NT2/D1 (cell line): ENCODE data around the gene HHIP.

Experiments used
- DNase-seq: peaks from one replicate; pipeline ENCODE4 v3.0.0-alpha.2; 2011; ENCODE audit warnings: low read depth, low spot score
- H3K27me3 ChIP-seq: 2 replicates; pipeline ENCODE4 v1.6.0; 2011; ENCODE audit warnings: mild to moderate bottlenecking; ENCODE audit not compliant: insufficient read length, insufficient read depth
- H3K36me3 ChIP-seq: 2 replicates; pipeline ENCODE4 v1.6.1; 2011; ENCODE audit warnings: mild to moderate bottlenecking, low read length, mixed read lengths; ENCODE audit not compliant: insufficient read depth, insufficient read length
- H3K4me1 ChIP-seq: 2 replicates; pipeline ENCODE4 v1.5.1; 2011; ENCODE audit not compliant: insufficient read depth, insufficient read length
- H3K4me3 ChIP-seq: 2 replicates; pipeline ENCODE4 v1.5.1; 2011; ENCODE audit warnings: low read depth; ENCODE audit not compliant: insufficient read length
- H3K9ac ChIP-seq: 2 replicates; pipeline ENCODE4 v1.6.0; 2011; ENCODE audit warnings: low read depth; ENCODE audit not compliant: insufficient read length
- H3K9me3 ChIP-seq: 2 replicates; pipeline ENCODE4 v1.5.1; 2011; ENCODE audit warnings: mild to moderate bottlenecking, low read length; ENCODE audit not compliant: insufficient read depth
- SUZ12 ChIP-seq: IDR thresholded peaks from 2 replicates; pipeline ENCODE4 v1.6.1; 2011; ENCODE audit not compliant: insufficient read length, insufficient read depth; ENCODE audit errors: extremely low read depth
- YY1 ChIP-seq: IDR thresholded peaks from 2 replicates; pipeline ENCODE4 v1.6.1; 2011; ENCODE audit not compliant: insufficient read length, insufficient read depth
- ZNF274 ChIP-seq: IDR thresholded peaks from 2 replicates; pipeline ENCODE4 v1.6.1; 2011; ENCODE audit warnings: mild to moderate bottlenecking, low read depth, low read length

HHIP gene, protein sequence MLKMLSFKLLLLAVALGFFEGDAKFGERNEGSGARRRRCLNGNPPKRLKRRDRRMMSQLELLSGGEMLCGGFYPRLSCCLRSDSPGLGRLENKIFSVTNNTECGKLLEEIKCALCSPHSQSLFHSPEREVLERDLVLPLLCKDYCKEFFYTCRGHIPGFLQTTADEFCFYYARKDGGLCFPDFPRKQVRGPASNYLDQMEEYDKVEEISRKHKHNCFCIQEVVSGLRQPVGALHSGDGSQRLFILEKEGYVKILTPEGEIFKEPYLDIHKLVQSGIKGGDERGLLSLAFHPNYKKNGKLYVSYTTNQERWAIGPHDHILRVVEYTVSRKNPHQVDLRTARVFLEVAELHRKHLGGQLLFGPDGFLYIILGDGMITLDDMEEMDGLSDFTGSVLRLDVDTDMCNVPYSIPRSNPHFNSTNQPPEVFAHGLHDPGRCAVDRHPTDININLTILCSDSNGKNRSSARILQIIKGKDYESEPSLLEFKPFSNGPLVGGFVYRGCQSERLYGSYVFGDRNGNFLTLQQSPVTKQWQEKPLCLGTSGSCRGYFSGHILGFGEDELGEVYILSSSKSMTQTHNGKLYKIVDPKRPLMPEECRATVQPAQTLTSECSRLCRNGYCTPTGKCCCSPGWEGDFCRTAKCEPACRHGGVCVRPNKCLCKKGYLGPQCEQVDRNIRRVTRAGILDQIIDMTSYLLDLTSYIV

DNA sequence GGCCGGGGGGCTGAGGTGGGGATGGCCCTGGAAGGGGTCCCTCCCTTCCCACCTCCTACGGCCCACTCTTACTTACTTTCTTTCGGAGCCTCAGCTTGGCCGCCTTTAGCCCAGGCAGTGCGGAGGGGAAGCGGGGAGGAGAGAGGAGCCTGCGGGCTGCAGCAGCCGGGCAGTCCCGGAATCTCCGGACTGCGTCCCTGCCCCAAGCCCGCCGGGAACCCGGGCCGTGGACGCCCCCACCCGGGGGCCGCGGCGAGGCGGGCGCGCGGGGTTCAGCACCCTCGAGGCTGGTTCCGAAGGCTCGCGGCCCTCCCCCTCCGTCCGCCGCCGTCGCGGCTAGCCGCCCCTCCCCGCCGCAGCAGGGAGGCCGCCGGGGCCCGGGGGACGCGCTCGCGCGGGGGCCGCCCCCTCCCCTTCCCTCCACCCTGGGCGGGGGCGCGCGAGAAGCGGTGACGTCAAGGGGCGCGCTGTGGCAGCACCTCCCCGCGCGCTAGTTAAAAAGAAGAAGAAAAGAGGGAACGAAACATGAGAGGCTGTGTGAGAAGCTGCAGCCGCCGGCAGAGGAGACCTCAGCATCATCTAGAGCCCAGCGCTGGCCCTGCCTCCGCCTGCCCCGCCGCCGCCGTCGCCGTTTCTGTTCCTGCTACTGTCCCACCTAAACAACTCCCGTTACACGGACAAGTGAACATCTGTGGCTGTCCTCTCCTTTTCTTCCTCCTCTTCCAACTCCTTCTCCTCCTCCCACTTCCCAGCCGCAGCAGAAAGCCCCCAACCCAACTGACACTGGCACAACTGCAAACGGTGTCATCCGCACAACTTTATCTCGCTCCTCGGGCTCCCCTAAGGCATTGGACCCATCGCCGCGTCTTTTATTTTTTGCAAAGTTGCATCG is at the start of gene HHIP:
HHIP (plus strand) TSS at position 526 of the 892 bp plus-strand sequence. CDS start 520 bp downstream, outside the sequence.
- H3K36me3 ChIP-seq, result no peaks in the 10 kb centered on the region
- no peak for TF ChIP-seq SUZ12
- no peak for TF ChIP-seq ZNF274
- no peak for TF ChIP-seq YY1
- H3K4me3 ChIP-seq, result peak within 1 kb of the TSS; percentile 54
- H3K9me3 ChIP-seq, result no peaks in the 10 kb centered on the region
- no peak for DNase-seq
- no peaks in the 10 kb centered on the region for H3K4me1 ChIP-seq
- H3K27me3 ChIP-seq, result peaks cover 42% of the 10 kb centered on the region
- H3K9ac ChIP-seq, result peak within 1 kb of the TSS; percentile 42

DNA sequence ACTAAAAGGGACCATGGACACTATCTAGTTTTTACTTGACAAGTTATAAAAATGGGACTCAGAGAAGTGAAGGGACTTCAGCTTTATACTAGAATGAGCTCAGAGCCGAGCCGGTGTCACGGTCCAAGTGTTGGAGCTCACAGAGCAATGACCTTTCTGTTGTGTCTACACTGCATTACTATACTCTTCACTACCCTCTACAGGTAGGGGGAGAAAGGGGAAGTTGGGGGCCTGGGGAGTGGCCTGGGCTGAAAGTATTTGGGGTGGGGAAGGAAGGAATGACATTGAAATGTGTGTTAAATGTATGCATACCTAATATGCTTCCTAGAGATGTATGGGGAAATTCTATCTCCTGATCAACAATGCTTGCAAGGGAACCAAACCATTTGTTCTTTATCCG is 48.8 kb upstream of the HHIP start:
- DNase-seq, result no peak
- no peaks in the 10 kb centered on the region for H3K4me1 ChIP-seq
- no peak for TF ChIP-seq YY1
- TF ChIP-seq SUZ12, result no peak
- TF ChIP-seq ZNF274, result no peak

DNA sequence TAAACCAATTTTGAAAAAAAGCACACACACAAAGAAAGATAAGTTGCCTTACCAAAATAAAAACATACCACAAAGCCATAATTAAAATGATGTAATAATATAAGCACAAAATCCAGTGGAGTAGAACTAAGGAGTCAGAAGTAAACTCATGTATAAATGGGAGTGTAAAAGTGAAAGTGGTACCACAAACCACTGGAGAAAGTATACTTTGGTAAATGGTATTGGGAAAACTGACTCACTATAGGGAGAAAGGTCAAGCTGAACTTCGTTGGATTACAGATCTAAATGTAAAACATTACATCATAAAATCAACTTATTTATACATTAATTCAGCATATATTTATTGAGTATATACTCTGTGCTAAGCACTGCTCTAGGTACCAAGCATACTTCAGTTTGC is 46.3 kb upstream of the HHIP start:
- no peak for TF ChIP-seq SUZ12
- no peak for TF ChIP-seq YY1
- no peak for TF ChIP-seq ZNF274
- Histone ChIP-seq H3K36me3 (no peaks in the 10 kb centered on the region), H3K9ac (no peak overlapping the region), H3K4me3 (no peak overlapping the region), H3K4me1 (no peaks in the 10 kb centered on the region), H3K9me3 (no peaks in the 10 kb centered on the region), H3K27me3 (no peaks in the 10 kb centered on the region)
- no peak for DNase-seq

More for the DNA sequence above, 48.8 kb upstream of the HHIP start:
- Histone ChIP-seq H3K27me3 (no peaks in the 10 kb centered on the region), H3K4me3 (no peak overlapping the region), H3K9ac (no peak overlapping the region), H3K36me3 (no peaks in the 10 kb centered on the region), H3K9me3 (no peaks in the 10 kb centered on the region)

DNA sequence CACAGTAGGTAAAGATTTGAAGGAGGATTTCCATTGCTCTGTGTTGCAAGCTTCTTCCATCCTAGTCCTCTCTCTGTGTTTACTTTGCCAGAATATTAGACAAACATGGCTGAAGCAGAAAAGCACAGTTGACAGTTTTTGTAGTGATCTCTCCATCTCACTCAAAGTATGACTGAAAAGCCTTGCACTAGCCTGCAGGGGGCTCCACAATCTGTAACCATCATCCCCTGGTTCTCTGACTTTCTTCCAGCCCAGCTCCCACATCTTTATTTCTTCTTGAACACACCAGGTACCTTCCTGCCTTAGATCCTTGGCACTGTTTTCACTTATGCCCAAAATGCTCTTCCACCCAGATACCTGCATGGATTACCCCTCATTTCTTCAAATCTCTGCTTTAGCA is 34.1 kb upstream of the HHIP start:
- H3K9ac ChIP-seq, result no peak overlapping the region
- DNase-seq, result peak; percentile 8

DNA sequence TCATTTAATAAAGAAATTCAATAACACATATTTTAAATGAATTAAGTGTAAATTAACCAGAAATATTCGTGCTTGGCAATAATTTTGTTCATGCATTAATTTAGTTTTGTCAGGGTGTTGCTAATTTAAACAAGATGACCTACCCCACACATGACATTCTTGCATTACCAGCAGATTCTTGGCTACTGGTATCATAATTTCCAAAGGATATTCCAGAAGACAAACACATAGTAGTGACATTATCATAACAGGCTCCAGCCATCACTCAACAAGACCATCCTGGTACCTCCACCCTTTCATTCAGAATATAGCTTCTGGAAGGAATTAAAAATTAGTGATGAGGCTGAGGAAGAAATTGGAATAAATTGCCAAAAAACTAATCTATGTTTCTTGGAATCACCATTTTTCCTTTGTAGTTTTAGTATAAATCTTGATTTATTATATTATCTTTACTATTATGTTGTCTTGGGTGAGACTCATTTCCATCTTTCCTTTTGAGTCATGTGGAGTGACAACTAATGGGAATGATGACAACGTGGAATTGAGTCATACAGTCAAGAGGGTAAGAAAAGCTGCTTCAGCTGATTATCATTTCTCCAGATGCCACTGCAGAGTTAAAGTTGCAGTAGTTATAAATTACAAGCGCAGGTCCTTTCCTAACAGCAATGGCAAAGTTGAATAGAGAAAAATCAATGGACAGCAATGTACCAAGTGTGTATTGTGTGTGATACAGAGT is 30.9 kb upstream of the HHIP start:
- H3K4me3 ChIP-seq, result no peak overlapping the region
- H3K9me3 ChIP-seq, result no peaks in the 10 kb centered on the region
- H3K9ac ChIP-seq, result no peak overlapping the region
- TF ChIP-seq ZNF274 (no peak), YY1 (no peak), SUZ12 (no peak)
- no peaks in the 10 kb centered on the region for H3K4me1 ChIP-seq
- H3K27me3 ChIP-seq, result no peaks in the 10 kb centered on the region
- no peaks in the 10 kb centered on the region for H3K36me3 ChIP-seq
- DNase-seq, result no peak

More for the DNA sequence above, 34.1 kb upstream of the HHIP start:
- TF ChIP-seq ZNF274, result no peak
- TF ChIP-seq YY1, result no peak
- no peak for TF ChIP-seq SUZ12
- Histone ChIP-seq H3K9me3 (no peaks in the 10 kb centered on the region), H3K36me3 (no peaks in the 10 kb centered on the region), H3K4me1 (no peaks in the 10 kb centered on the region), H3K4me3 (no peak overlapping the region), H3K27me3 (no peaks in the 10 kb centered on the region)

DNA sequence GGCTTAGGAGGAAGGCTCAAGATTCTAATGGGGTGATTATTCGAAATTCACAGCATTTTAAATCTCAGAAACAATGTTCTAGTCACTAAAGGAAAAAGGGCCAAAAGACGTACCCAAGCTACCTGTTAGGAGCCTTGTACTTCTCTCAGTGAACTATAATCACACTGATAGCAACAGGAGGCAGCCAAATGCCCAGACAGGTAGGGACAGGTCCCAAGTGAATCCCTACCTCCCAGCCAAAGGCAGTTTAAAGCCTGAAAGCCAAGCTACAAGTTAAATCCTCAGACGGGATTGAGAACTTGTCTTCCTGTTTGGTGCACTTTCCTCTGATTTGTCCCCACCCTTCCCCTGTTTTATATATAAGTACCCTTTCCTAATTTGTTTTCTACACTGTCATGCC is 24.3 kb upstream of the HHIP start:
- Histone ChIP-seq H3K9me3 (no peaks in the 10 kb centered on the region), H3K4me3 (no peak overlapping the region), H3K9ac (no peak overlapping the region), H3K27me3 (no peaks in the 10 kb centered on the region), H3K4me1 (no peaks in the 10 kb centered on the region), H3K36me3 (no peaks in the 10 kb centered on the region)
- DNase-seq, result no peak
- no peak for TF ChIP-seq SUZ12
